CD14-positive monocyte (primary cell): Measurements from ENCODE around the gene NOX5. TPM values are rescaled to one million over a fixed set of nuclear protein-coding genes. Genes with fewer than 3 reads are reported as not detected.

ENCODE experiments used
- DNase-seq, 3 donors: peaks; one replicate each; pipeline ENCODE4 v3.0.0-alpha.2; 2011 to 2022
- H2AFZ ChIP-seq: 2 replicates; pipeline ENCODE4 v1.6.0; 2012; ENCODE audit warnings: mild to moderate bottlenecking, low read depth, low read length, inconsistent platforms; ENCODE audit not compliant: insufficient read depth, poor library complexity, severe bottlenecking
- H3K27ac ChIP-seq, 2 donors: 1 replicate in 1 of 2; 2 replicates in 1 of 2; pipeline ENCODE4 v1.5.1; 2012 to 2013; ENCODE audit warnings: low read length in 2 of 2, control low read depth in 1 of 2, inconsistent platforms in 1 of 2, low read depth in 1 of 2, mild to moderate bottlenecking in 1 of 2
- H3K27me3 ChIP-seq, 2 donors: one replicate each; pipeline versions ENCODE4 v1.6.0 to v1.6.1; 2011 to 2013; ENCODE audit warnings: low read length in 2 of 2; ENCODE audit not compliant: control insufficient read depth in 2 of 2, insufficient read depth in 2 of 2
- H3K36me3 ChIP-seq, 2 donors: replicated peaks in 1 of 2; 1 replicate in 1 of 2; 2 replicates in 1 of 2; pipeline versions ENCODE4 v1.5.1 to v1.6.1; 2012 to 2013; ENCODE audit warnings: low read length in 2 of 2, control low read depth in 1 of 2, inconsistent platforms in 1 of 2, mild to moderate bottlenecking in 1 of 2; ENCODE audit not compliant: insufficient read depth in 2 of 2, control insufficient read depth in 1 of 2
- H3K4me1 ChIP-seq, 2 donors: 1 replicate in 1 of 2; 2 replicates in 1 of 2; pipeline versions ENCODE4 v1.5.1 to v1.6.1; 2012 to 2013; ENCODE audit warnings: low read length in 2 of 2, control low read depth in 1 of 2, inconsistent platforms in 1 of 2, mild to moderate bottlenecking in 1 of 2, moderate library complexity in 1 of 2; ENCODE audit not compliant: insufficient read depth in 2 of 2, control insufficient read depth in 1 of 2
- H3K4me2 ChIP-seq: replicated peaks from 2 replicates; pipeline ENCODE3; 2012; ENCODE audit warnings: low read length, moderate library complexity, mild to moderate bottlenecking; ENCODE audit not compliant: poor library complexity, severe bottlenecking; ENCODE audit errors: extremely low read depth
- H3K4me3 ChIP-seq, 3 experiments: fragments of 200-600 bp in 1 of 3; sonication (generic) in 1 of 3; replicated peaks in 1 of 3; 1 replicate in 2 of 3; 2 replicates in 1 of 3; pipeline ENCODE4 v1.5.1; 2011 to 2013; ENCODE audit warnings: low read length in 3 of 3, mild to moderate bottlenecking in 3 of 3, control low read depth in 2 of 3, low read depth in 2 of 3, inconsistent platforms in 1 of 3, moderate library complexity in 1 of 3
- H3K79me2 ChIP-seq: 2 replicates; pipeline ENCODE4 v1.6.0; 2012; ENCODE audit warnings: mild to moderate bottlenecking, control low read depth, inconsistent platforms, low read length, moderate library complexity; ENCODE audit not compliant: insufficient read depth
- H3K9ac ChIP-seq: 2 replicates; pipeline ENCODE4 v1.6.0; 2017; ENCODE audit warnings: low read length, mild to moderate bottlenecking; ENCODE audit not compliant: insufficient read depth, poor library complexity, severe bottlenecking
- H3K9me3 ChIP-seq, 2 donors: replicated peaks in 1 of 2; 1 replicate in 1 of 2; 2 replicates in 1 of 2; pipeline versions ENCODE4 v1.5.1 to v1.6.1; 2012 to 2013; ENCODE audit warnings: low read length in 2 of 2, control low read depth in 1 of 2; ENCODE audit not compliant: control insufficient read depth in 1 of 2, insufficient read depth in 1 of 2
- H4K20me1 ChIP-seq: 2 replicates; pipeline ENCODE4 v1.6.0; 2012; ENCODE audit warnings: mild to moderate bottlenecking, low read length, control low read depth, moderate library complexity; ENCODE audit not compliant: insufficient read depth
- H3K27ac Mint-ChIP-seq, 7 donors: one replicate each; pipeline ENCODE4 v1.8.0; 2020; ENCODE audit warnings: mild to moderate bottlenecking in 7 of 7, mixed read lengths in 7 of 7, moderate library complexity in 6 of 7, inconsistent platforms in 2 of 7
- H3K27me3 Mint-ChIP-seq, 3 donors: one replicate each; pipeline ENCODE4 v1.8.0; 2021 to 2022; ENCODE audit warnings: low read depth in 3 of 3, mild to moderate bottlenecking in 3 of 3, mixed read lengths in 3 of 3, moderate library complexity in 3 of 3, inconsistent platforms in 1 of 3
- H3K36me3 Mint-ChIP-seq, 2 donors: one replicate each; pipeline ENCODE4 v1.8.0; 2020; ENCODE audit warnings: mixed read lengths in 2 of 2, inconsistent platforms in 1 of 2, mild to moderate bottlenecking in 1 of 2
- H3K4me1 Mint-ChIP-seq: one replicate; pipeline ENCODE4 v1.8.0; 2020; ENCODE audit warnings: mild to moderate bottlenecking, mixed read lengths
- H3K4me3 Mint-ChIP-seq, 2 donors: one replicate each; pipeline ENCODE4 v1.8.0; 2020; ENCODE audit warnings: mild to moderate bottlenecking in 2 of 2, mixed read lengths in 2 of 2, moderate library complexity in 1 of 2
- H3K9me3 Mint-ChIP-seq, 7 donors: one replicate each; pipeline ENCODE4 v1.8.0; 2020 to 2022; ENCODE audit warnings: mixed read lengths in 7 of 7, mild to moderate bottlenecking in 6 of 7, moderate library complexity in 6 of 7, inconsistent platforms in 2 of 7
- WGBS: methylation state at CpG from one replicate; pipeline ENCODE4 v1.1.5; 2013; ENCODE audit warnings: missing lambda C conversion rate; ENCODE audit not compliant: insufficient coverage; 5-methylcytosine and 5-hydroxymethylcytosine counted together
- intact Hi-C, 2 donors: fragments of 100-400 bp; cut with micrococcal nuclease; formaldehyde crosslinking; loops; one replicate each; pipeline versions ENCODE4 v1.15.0 to v1.15.1; 2023
- polyA plus RNA-seq, 3 donors: library from polyadenylated mRNA; depleted of rRNA in 1 of 3; unstranded in 2 of 3; stranded (reverse) in 1 of 3; fragments of 300-500 nt in 2 of 3; fragments of >200 nt in 1 of 3; fragmentation: Illumina TruSeq in 2 of 3; gene quantifications; 1 replicate in 2 of 3; 2 replicates in 1 of 3; pipeline ENCODE4 v1.2.3, GENCODE V29; 2012 to 2021
- TF ChIP-seq, protein P1 (sequence below): fragments of 200-600 bp; IDR thresholded peaks from one replicate; pipeline ENCODE4 v1.8.0; 2022; ENCODE audit warnings: antibody characterized with exemption, mild to moderate bottlenecking

Gene NOX5
- polyA plus RNA-seq, 3 donors = not detected

DNA sequence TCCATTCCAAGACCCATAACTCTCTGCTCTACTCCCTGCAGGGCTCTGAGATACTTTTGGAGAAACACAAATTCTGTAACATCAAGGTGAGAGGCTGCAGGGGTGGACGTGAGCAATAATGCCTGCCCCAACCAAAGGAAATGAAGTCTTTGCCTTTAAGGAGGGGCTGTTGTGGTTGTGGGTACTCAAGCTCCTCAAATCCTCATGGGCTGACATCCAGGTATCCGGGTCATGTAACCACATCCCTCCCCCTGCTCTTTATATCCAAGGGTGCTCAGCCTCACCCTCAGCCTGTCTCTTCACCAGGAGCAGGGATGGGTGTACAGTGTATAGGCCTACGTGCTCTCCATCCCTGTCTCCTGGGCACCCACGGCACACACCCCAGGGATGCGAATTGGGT is 32.3 kb downstream of the NOX5 start:
- no peak for DNase-seq
- intact Hi-C loops = no loop called here
- TF ChIP-seq, protein P1, sequence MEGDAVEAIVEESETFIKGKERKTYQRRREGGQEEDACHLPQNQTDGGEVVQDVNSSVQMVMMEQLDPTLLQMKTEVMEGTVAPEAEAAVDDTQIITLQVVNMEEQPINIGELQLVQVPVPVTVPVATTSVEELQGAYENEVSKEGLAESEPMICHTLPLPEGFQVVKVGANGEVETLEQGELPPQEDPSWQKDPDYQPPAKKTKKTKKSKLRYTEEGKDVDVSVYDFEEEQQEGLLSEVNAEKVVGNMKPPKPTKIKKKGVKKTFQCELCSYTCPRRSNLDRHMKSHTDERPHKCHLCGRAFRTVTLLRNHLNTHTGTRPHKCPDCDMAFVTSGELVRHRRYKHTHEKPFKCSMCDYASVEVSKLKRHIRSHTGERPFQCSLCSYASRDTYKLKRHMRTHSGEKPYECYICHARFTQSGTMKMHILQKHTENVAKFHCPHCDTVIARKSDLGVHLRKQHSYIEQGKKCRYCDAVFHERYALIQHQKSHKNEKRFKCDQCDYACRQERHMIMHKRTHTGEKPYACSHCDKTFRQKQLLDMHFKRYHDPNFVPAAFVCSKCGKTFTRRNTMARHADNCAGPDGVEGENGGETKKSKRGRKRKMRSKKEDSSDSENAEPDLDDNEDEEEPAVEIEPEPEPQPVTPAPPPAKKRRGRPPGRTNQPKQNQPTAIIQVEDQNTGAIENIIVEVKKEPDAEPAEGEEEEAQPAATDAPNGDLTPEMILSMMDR = no peak
- Mint-ChIP-seq H3K27me3 (peaks cover 2 to 5% (median 2%) of the 10 kb centered on the region in 3 donors), H3K4me1 (peaks cover 20% of the 10 kb centered on the region), H3K9me3 (peaks cover 0 to 1% (median 0%) of the 10 kb centered on the region in 7 donors), H3K27ac (no peak overlapping the region), H3K36me3 (no peaks in the 10 kb centered on the region), H3K4me3 (no peak overlapping the region)
- Histone ChIP-seq H3K79me2 (no peaks in the 10 kb centered on the region), H3K4me2 (no peak overlapping the region), H3K9ac (no peak overlapping the region), H3K27me3 (no peaks in the 10 kb centered on the region), H4K20me1 (no peaks in the 10 kb centered on the region), H3K27ac (no peak overlapping the region), H3K36me3 (no peaks in the 10 kb centered on the region), H2AFZ (no peak overlapping the region), H3K9me3 (no peaks in the 10 kb centered on the region), H3K4me3 (no peak overlapping the region), H3K4me1 (peaks cover 4 to 21% of the 10 kb centered on the region in 2 donors)
- WGBS = no CpG with 5 or more reads among the region's 5 CpGs

DNA sequence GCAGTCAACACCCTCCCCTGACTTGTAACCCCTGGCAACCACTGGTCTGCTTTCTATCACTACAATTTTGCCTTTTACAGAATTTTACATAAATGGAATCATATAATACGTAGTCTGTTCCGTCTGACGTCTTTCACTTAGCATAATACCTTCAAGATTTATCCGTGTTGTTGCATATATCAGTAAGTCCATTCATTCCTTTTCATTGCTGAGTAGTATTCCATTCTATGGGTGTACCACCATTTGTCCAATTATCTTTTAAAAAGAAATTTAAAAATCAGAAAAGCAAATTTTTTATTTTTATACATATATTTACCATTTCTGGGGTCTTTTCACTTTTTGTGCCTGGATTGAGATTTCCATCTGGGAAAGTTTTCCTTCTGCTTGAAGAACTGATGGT is 35.5 kb downstream of the NOX5 start:
- no peak overlapping the region for H3K9ac ChIP-seq
- no peaks in the 10 kb centered on the region for H3K36me3 ChIP-seq
- no peak for DNase-seq
- WGBS = no CpG with 5 or more reads among the region's 4 CpGs
- H3K27ac ChIP-seq = no peak overlapping the region
- H3K27ac Mint-ChIP-seq = no peak overlapping the region
- intact Hi-C loops = loop anchor here in 1 of 2 donors (10.0 kb wide), 1 partner anchor 415 kb away; no protein-coding TSS in a partner anchor
- H3K4me2 ChIP-seq = no peak overlapping the region
- H4K20me1 ChIP-seq = no peaks in the 10 kb centered on the region
- H3K4me1 ChIP-seq = peaks cover 0 to 9% of the 10 kb centered on the region in 2 donors
- no peak overlapping the region for H3K4me3 Mint-ChIP-seq
- peaks cover 0 to 1% (median 0%) of the 10 kb centered on the region in 7 donors for H3K9me3 Mint-ChIP-seq
- no peaks in the 10 kb centered on the region for H3K9me3 ChIP-seq
- H2AFZ ChIP-seq = no peak overlapping the region
- no peaks in the 10 kb centered on the region for H3K27me3 ChIP-seq
- TF ChIP-seq, protein P1 = no peak
- no peaks in the 10 kb centered on the region for H3K36me3 Mint-ChIP-seq
- H3K79me2 ChIP-seq = no peaks in the 10 kb centered on the region
- peaks cover 2 to 8% (median 2%) of the 10 kb centered on the region in 3 donors for H3K27me3 Mint-ChIP-seq
- H3K4me3 ChIP-seq = no peak overlapping the region
- H3K4me1 Mint-ChIP-seq = peaks cover 7% of the 10 kb centered on the region
